Sigmoid colon (tissue), 7 donors: ENCODE results near the gene SAMD14. TPM values are rescaled to one million over a fixed set of nuclear protein-coding genes. Genes with fewer than 3 reads are reported as not detected.
A peak's percentile ranks its signal among the peaks of the same experiment; 100 is the strongest.

ENCODE experiments used
- DNase-seq: peaks from one replicate; pipeline ENCODE4 v3.0.0-alpha.2; 2019
- H3K27ac ChIP-seq, 4 donors: fragments of 200-600 bp; sonication (generic); one replicate each; pipeline ENCODE4 v1.5.1; 2016 to 2019; ENCODE audit warnings: mild to moderate bottlenecking in 1 of 4
- H3K27me3 ChIP-seq, 3 donors: fragments of 200-600 bp; sonication (generic); one replicate each; pipeline ENCODE4 v1.5.1; 2019; ENCODE audit warnings: mild to moderate bottlenecking in 1 of 3
- H3K36me3 ChIP-seq, 4 donors: fragments of 200-600 bp; sonication (generic); one replicate each; pipeline ENCODE4 v1.5.1; 2016 to 2019
- H3K4me1 ChIP-seq, 4 donors: fragments of 200-600 bp; sonication (generic); one replicate each; pipeline ENCODE4 v1.5.1; 2017 to 2019
- H3K4me3 ChIP-seq, 4 donors: fragments of 200-600 bp; sonication (generic); one replicate each; pipeline ENCODE4 v1.5.1; 2017 to 2019; ENCODE audit warnings: mild to moderate bottlenecking in 2 of 4, moderate library complexity in 1 of 4
- H3K9me3 ChIP-seq, 4 donors: fragments of 200-600 bp in 3 of 4; sonication (generic) in 3 of 4; one replicate each; pipeline versions ENCODE4 v1.5.1 to v1.6.1; 2013 to 2019
- EP300 ChIP-seq, 4 donors: sonication (generic); formaldehyde crosslinking; IDR thresholded peaks; one replicate each; pipeline ENCODE4 v1.6.1; 2017; ENCODE audit warnings: antibody characterized with exemption in 4 of 4
- POLR2A ChIP-seq, 2 donors: fragments of 450-650 bp; IDR thresholded peaks; one replicate each; pipeline ENCODE4 v1.6.1; 2016; ENCODE audit warnings: antibody characterized with exemption in 2 of 2, mild to moderate bottlenecking in 2 of 2, moderate library complexity in 2 of 2
- POLR2AphosphoS5 ChIP-seq, 4 donors: sonication (generic); formaldehyde crosslinking; IDR thresholded peaks; one replicate each; pipeline ENCODE4 v1.6.1; 2017; ENCODE audit warnings: antibody characterized with exemption in 4 of 4
- WGBS, 2 donors: extraction: QIAGEN DNeasy Blood & Tissue Kit; methylation state at CpG; one replicate each; pipeline ENCODE4 v1.1.7; 2013; 5-methylcytosine and 5-hydroxymethylcytosine counted together
- intact Hi-C: fragments of 100-400 bp; cut with DNase I; formaldehyde crosslinking; loops from one replicate; pipeline ENCODE4 v1.15.1; 2023
- polyA plus RNA-seq, 3 donors: library from polyadenylated mRNA; stranded (reverse); fragments of 200-250 nt; gene quantifications; one replicate each; pipeline ENCODE4 v1.2.3, GENCODE V29; 2013
- total RNA-seq, 4 donors: library from RNA; depleted of rRNA; stranded (reverse); fragments of >200 nt; gene quantifications; one replicate each; pipeline ENCODE4 v1.1.0, GENCODE V29; 2016
- TF ChIP-seq, protein P1 (sequence below), 4 experiments: fragments of 450-650 bp in 3 of 4; fragments of 200-600 bp in 1 of 4; IDR thresholded peaks; one replicate each; pipeline ENCODE4 v1.5.1; 2016 to 2019; ENCODE audit warnings: antibody characterized with exemption in 4 of 4, mild to moderate bottlenecking in 3 of 4, moderate library complexity in 2 of 4
- donor health status: healthy with polysubstance abuse.
- donor health status: Bipolar disorder and iron deficiency.
- donor health status: healthy.

The SAMD14 gene
- total and polyA plus RNA-seq, 7 donors: 0.16 to 2.5 (median 0.92) TPM

DNA sequence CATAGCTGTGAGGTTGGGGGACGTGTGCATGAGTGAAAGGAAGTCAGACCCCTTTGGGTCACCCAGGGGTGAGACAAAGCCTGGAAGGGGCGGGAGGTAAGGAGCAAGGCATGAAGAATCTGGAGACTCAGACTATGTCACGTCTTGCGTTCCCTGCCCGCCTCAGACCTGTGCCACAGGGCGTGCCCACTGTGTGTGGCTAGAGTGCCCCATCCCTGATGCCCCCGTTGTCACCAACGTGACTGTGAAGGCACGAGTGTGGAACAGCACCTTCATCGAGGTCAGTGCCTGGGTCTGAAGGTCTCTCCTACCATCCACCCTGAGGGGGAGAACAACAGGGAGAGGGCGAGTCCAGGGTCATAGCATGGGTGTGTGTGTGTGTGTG lies 49.9 kb downstream of the SAMD14 start:
- no peak for TF ChIP-seq EP300 (IDR thresholded peaks at IDR 0.05)
- no peak for TF ChIP-seq POLR2A (IDR thresholded peaks at IDR 0.05)
- TF ChIP-seq, protein P1, sequence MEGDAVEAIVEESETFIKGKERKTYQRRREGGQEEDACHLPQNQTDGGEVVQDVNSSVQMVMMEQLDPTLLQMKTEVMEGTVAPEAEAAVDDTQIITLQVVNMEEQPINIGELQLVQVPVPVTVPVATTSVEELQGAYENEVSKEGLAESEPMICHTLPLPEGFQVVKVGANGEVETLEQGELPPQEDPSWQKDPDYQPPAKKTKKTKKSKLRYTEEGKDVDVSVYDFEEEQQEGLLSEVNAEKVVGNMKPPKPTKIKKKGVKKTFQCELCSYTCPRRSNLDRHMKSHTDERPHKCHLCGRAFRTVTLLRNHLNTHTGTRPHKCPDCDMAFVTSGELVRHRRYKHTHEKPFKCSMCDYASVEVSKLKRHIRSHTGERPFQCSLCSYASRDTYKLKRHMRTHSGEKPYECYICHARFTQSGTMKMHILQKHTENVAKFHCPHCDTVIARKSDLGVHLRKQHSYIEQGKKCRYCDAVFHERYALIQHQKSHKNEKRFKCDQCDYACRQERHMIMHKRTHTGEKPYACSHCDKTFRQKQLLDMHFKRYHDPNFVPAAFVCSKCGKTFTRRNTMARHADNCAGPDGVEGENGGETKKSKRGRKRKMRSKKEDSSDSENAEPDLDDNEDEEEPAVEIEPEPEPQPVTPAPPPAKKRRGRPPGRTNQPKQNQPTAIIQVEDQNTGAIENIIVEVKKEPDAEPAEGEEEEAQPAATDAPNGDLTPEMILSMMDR (IDR thresholded peaks at IDR 0.05): no peak
- TF ChIP-seq POLR2AphosphoS5 (IDR thresholded peaks at IDR 0.05): no peak
- 42 to 74% methylated on average over 11 of the region's 11 CpGs for WGBS, 2 donors
- H3K36me3 ChIP-seq: peaks cover 15 to 83% (median 60%) of the 10 kb centered on the region in 4 donors

DNA sequence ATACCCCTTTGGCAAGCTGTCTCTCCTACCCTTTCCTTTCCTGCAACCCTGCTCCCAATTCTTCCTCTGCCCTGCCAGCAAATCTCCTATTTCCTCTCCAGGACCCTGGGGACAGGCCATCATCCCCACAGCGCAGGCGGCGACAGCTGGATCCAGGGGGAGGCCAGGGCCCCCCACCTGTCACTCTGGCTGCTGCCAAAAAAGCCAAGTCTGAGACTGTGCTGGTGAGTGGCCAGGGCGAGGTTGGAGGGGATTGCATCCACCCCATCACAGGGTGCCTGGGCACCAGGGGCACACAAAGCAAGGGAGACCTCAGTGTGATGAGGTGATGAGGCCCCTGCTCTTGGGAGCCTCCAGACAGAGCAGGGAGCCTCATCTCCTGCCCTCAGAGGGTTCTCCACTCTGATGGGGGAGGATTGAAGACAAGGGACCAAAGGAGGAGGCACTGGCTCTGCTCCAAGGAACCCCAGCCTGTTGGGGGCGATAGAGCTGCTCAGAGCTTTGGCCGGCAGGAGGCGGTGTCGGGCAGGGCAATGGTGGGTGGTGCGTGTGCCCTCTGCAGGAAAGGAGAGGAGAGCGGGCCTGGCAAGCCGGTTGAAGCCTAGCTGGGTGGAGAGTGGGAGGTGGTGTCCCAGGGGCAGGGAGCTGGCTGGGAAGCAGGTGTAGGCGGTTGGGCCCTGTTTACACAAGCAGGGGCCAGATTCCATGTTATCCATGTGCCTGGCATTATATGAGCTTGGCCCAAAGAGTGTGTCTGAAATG lies 50.4 kb downstream of the SAMD14 start:
- Histone ChIP-seq H3K27ac (no peak overlapping the region), H3K36me3 (peaks cover 15 to 89% (median 65%) of the 10 kb centered on the region in 4 donors), H3K4me3 (no peak overlapping the region), H3K27me3 (no peaks in the 10 kb centered on the region), H3K4me1 (no peaks in the 10 kb centered on the region), H3K9me3 (no peaks in the 10 kb centered on the region)
- intact Hi-C loops: no loop called here
- no peak for DNase-seq
- WGBS, 2 donors: 45 to 71% methylated on average over 12 of the region's 12 CpGs
- TF ChIP-seq EP300 (IDR thresholded peaks at IDR 0.05) (no peak), POLR2AphosphoS5 (IDR thresholded peaks at IDR 0.05) (peak in 1 of 4 donors; percentile 26), POLR2A (IDR thresholded peaks at IDR 0.05) (no peak)
- TF ChIP-seq, protein P1 (IDR thresholded peaks at IDR 0.05): peak in 3 of 4 experiments; percentile 29 to 56 (median 32)

More for the DNA sequence above, 49.9 kb downstream of the SAMD14 start:
- Histone ChIP-seq H3K4me1 (no peaks in the 10 kb centered on the region), H3K4me3 (no peak overlapping the region), H3K27ac (no peak overlapping the region), H3K27me3 (no peaks in the 10 kb centered on the region), H3K9me3 (no peaks in the 10 kb centered on the region)
- DNase-seq: no peak
- intact Hi-C loops: no loop called here

DNA sequence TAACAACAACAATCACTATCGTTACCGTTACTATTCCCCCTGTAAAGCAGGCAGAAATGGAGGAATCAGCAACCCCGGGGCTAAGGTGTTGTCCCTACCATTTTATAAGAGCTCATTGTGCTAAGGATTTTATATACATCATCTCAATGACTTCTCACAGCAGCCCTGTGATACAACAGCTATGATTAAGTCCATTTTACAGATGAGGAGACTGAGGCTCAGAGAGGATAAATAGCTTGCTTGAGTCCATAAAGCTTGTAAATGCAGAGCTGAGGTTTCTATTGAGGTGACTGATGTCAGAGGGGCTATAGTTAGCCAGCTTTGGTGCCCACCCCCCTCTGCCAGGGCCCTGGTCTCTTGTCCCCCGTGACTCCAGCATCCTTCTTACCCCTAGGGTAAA lies 51.5 kb downstream of the SAMD14 start:
- Histone ChIP-seq H3K36me3 (peaks cover 15 to 99% (median 71%) of the 10 kb centered on the region in 4 donors), H3K4me1 (no peaks in the 10 kb centered on the region), H3K27me3 (no peaks in the 10 kb centered on the region), H3K4me3 (no peak overlapping the region), H3K27ac (no peak overlapping the region), H3K9me3 (no peaks in the 10 kb centered on the region)
- intact Hi-C loops: no loop called here
- DNase-seq: no peak
- WGBS, 2 donors: 95 to 96% methylated on average over 4 of the region's 4 CpGs
- TF ChIP-seq, protein P1 (IDR thresholded peaks at IDR 0.05): no peak
- no peak for TF ChIP-seq POLR2AphosphoS5 (IDR thresholded peaks at IDR 0.05)
- TF ChIP-seq EP300 (IDR thresholded peaks at IDR 0.05): no peak
- no peak for TF ChIP-seq POLR2A (IDR thresholded peaks at IDR 0.05)

DNA sequence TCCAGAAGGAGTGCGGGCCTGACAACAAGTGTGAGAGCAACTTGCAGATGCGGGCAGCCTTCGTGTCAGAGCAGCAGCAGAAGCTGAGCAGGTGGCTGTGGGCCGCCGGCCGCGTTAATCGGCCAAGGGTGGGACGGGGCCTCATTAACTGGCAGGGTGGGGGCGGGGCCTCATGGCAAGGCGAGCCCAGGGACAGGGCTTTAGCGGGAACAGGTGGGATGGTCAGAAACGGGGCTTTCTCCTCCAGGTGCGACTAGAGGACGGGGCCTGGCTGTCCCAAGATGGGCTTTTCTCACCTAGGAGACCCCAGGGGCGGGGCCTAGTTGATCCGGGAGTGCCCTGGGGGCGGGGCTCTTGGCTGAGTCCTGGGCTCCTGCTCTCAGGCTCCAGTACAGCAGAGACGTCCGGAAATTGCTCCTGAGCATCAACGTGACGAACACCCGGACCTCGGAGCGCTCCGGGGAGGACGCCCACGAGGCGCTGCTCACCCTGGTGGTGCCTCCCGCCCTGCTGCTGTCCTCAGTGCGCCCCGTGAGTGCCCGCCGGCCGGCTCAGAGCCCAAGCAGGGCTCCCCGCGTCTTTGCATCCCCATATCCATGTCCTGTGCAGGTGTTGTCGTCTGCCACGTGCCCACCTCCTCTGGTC lies 53.2 kb downstream of the SAMD14 start:
- TF ChIP-seq, protein P1 (IDR thresholded peaks at IDR 0.05): no peak
- no peak for TF ChIP-seq POLR2A (IDR thresholded peaks at IDR 0.05)
- no peak for TF ChIP-seq EP300 (IDR thresholded peaks at IDR 0.05)
- no peak for TF ChIP-seq POLR2AphosphoS5 (IDR thresholded peaks at IDR 0.05)
- WGBS, 2 donors: 53 to 62% methylated on average over 39 of the region's 39 CpGs
- Histone ChIP-seq H3K4me1 (no peaks in the 10 kb centered on the region), H3K36me3 (peaks cover 17 to 99% (median 72%) of the 10 kb centered on the region in 4 donors), H3K27me3 (no peaks in the 10 kb centered on the region), H3K27ac (no peak overlapping the region), H3K4me3 (no peak overlapping the region), H3K9me3 (no peaks in the 10 kb centered on the region)
- no peak for DNase-seq
- intact Hi-C loops: no loop called here
